ENCODE data around the gene DKKL1. TPM values are rescaled to one million over a fixed set of nuclear protein-coding genes. Genes with fewer than 3 reads are reported as not detected.

The DKKL1 gene
- total and polyA plus RNA-seq, 2 of the 4 experiments (the other 2 are of a cell fraction) = 0.67 TPM; not detected in 1

DNA sequence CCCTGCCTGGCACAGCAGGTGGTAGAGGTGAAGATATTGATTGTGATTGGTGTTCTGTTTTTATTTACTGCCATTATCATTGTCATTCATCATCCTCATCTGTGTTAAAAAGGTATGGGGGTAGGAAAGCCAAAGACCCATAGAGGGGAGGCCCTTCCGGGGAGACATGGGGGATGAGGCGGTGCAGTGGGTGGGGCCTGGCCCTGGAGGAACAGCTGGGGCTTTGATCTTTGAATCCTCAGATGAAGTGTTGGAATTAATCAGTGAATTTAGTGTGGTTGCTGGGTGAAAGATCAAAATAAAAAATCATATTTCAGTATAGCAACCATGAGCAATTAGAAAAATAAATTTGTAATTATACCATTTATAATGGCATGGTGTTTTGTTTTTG is 52.1 kb downstream of the DKKL1 start:
- H4K5ac ChIP-seq (ENCODE audit: low read depth, low read length) = no peak overlapping the region
- intact Hi-C loops (cut with micrococcal nuclease) = no loop called here
- no peak overlapping the region for H3K4me2 ChIP-seq (ENCODE audit: low read depth, low read length)
- no peaks in the 10 kb centered on the region for H4K20me1 ChIP-seq (ENCODE audit: insufficient read depth, low read length)
- H2BK120ac ChIP-seq (ENCODE audit: low read depth, low read length) = no peak overlapping the region
- H2AK5ac ChIP-seq (ENCODE audit: low read depth, low read length) = no peak overlapping the region
- H2AFZ ChIP-seq (replicated peaks; ENCODE audit: low read length, poor library complexity) = no peak overlapping the region
- no peak overlapping the region for H3K4ac ChIP-seq (ENCODE audit: low read depth, low read length)
- H4K8ac ChIP-seq (ENCODE audit: low read depth in 2 of 2, low read length in 2 of 2) = no peak overlapping the region
- WGBS, 2 experiments (ENCODE audit: extremely low coverage in 2 of 2, insufficient read length in 1 of 2) = no CpG with 5 or more reads among the region's 2 CpGs
- POLR2A ChIA-PET (ENCODE audit: unreplicated experiment) = no interaction called here
- no peaks in the 10 kb centered on the region for H3K9me3 ChIP-seq (ENCODE audit: control insufficient read depth, insufficient read depth, low read length)
- no peaks in the 10 kb centered on the region for H3K79me1 ChIP-seq (ENCODE audit: low read depth in 1 of 2, low read length in 2 of 2)
- ATAC-seq (ENCODE audit: low read depth) (no peak), DNase-seq (no peak)
- H3K23ac ChIP-seq (ENCODE audit: low read depth, low read length) = no peak overlapping the region
- CTCF ChIA-PET = no interaction called here
- H3K27ac ChIP-seq (ENCODE audit: insufficient read depth, low read length) = no peak overlapping the region
- H3K27me3 ChIP-seq (ENCODE audit: control insufficient read depth, insufficient read depth, low read length) = peaks cover 74% of the 10 kb centered on the region
- H3K9me1 ChIP-seq (ENCODE audit: insufficient read depth, low read length) = no peaks in the 10 kb centered on the region
- no peaks in the 10 kb centered on the region for H3K4me1 ChIP-seq (ENCODE audit: control insufficient read depth, insufficient read depth, low read length)
- H3K18ac ChIP-seq (ENCODE audit: low read depth, low read length) = no peak overlapping the region
- no peak overlapping the region for H3K9ac ChIP-seq (ENCODE audit: low read depth, low read length)
- no peak for TF ChIP-seq MAZ (IDR thresholded peaks at IDR 0.05; ENCODE audit: borderline replicate concordance, low read depth, low read length)
- no peak overlapping the region for H2AK9ac ChIP-seq (replicated peaks; ENCODE audit: low read depth, low read length, poor library complexity)
- BruUV-seq (replicated peaks) = no TSS peak
- H2BK20ac ChIP-seq (ENCODE audit: low read depth, low read length) = no peak overlapping the region
- H3K4me3 ChIP-seq (ENCODE audit: insufficient read depth, low read depth, low read length) = no peak overlapping the region
- H2BK5ac ChIP-seq (ENCODE audit: low read depth, low read length, poor library complexity, severe bottlenecking) = no peak overlapping the region
- in situ Hi-C loops (cut with MboI; ENCODE audit: low sequenced_read_pairs) = no loop called here
- no peak overlapping the region for H3K14ac ChIP-seq (replicated peaks; ENCODE audit: low read depth, low read length)
- dilution Hi-C loops (cut with HindIII; ENCODE audit: low sequenced_read_pairs, unreplicated experiment) = no loop called here
- H4K91ac ChIP-seq (ENCODE audit: insufficient read depth, low read depth, low read length) = no peak overlapping the region
- no peak overlapping the region for H2BK15ac ChIP-seq (ENCODE audit: low read depth, low read length)
- no peaks in the 10 kb centered on the region for H3K36me3 ChIP-seq (ENCODE audit: control insufficient read depth, insufficient read depth, low read length)
- H3K56ac ChIP-seq (ENCODE audit: extremely low read depth, insufficient read depth, low read length) = no peak overlapping the region
